Putamen (tissue), 1 donor: ENCODE results near the gene CSRNP3.

Source experiments
- DNase-seq: peaks from one replicate; pipeline ENCODE4 v3.0.0-alpha.2; 2016; ENCODE audit warnings: low spot score

Gene CSRNP3, protein sequence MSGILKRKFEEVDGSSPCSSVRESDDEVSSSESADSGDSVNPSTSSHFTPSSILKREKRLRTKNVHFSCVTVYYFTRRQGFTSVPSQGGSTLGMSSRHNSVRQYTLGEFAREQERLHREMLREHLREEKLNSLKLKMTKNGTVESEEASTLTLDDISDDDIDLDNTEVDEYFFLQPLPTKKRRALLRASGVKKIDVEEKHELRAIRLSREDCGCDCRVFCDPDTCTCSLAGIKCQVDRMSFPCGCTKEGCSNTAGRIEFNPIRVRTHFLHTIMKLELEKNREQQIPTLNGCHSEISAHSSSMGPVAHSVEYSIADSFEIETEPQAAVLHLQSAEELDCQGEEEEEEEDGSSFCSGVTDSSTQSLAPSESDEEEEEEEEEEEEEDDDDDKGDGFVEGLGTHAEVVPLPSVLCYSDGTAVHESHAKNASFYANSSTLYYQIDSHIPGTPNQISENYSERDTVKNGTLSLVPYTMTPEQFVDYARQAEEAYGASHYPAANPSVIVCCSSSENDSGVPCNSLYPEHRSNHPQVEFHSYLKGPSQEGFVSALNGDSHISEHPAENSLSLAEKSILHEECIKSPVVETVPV

DNA sequence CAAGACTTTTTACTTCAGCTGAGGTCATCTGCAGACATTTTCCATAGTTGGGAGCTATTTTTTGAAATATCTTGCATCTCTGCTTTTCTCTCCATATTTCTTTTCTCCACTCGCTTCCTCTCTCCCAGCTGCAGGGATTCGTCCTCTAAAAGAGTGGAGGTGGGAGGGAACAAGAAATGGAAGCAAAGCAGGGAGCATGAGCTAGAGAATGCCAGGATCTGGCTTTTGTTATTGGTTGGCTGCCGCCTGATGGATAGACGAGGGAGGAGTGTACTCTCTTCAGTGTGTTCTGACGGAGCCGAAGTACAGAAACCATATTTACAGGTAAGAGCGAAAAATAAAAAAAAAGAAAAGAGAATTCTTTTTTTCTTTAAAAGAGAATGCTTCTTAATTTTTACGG lies at the start of gene CSRNP3:
TSS of gene CSRNP3 (plus strand) at position 282 of the 400 bp plus-strand sequence. CDS start 125,368 bp downstream, outside the sequence.
- DNase-seq = peak; percentile 91

DNA sequence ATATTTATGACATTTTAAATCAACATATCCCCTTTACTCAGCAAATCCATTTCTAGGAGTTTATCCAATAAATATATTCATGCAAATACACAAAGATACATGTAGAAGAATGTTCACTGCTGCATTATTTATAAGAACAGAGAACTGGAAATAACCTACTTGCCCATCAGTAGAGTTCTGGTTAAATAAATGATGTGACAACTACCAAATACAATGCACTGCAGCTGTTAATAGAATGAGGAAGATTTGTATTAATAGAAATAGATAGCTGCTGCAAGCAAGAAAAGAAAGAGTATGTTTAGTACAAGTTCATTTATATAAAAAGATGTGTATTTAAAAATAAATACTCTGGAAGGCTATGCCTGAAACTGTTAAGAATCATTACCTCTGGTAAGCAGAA lies 49.3 kb upstream of the CSRNP3 start:
- DNase-seq = no peak

DNA sequence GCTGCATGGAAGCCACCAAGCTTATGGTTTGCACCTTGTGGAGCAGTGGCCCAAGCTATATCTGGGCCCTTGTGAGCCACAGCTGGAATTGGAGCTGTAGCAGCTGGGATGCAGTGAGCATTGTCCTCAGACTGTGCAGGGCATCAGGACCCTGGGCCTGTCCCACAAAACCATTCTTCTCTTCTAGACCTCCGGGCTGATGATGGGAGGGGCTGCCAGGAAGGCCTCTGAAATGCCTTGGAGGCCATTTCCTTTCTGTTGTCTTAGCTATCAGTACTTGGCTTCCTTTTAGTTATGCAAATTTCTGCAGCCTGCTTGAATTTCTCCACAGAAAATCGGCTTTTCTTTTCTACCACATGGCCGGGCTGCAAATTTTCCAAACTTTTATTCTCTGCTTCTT lies 46.4 kb upstream of the CSRNP3 start:
- no peak for DNase-seq

DNA sequence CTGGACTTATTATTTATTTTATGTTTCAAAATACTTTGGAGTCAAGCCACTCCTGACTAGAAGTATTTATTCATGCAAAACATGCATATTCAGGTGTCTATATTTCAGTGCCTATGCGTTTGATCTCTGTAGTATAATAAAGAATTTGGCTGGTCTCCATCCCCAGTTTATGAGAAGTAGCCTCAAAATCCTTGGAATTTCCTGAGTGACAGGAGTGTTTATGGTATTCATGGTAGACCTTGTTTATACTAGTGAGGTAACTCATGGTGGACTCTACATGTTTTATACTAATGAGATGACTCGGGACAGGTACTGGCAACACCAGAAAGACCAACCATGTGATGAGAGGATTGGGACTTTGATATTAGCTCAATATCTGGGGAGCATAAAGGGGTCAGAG lies 43.9 kb upstream of the CSRNP3 start:
- no peak for DNase-seq

DNA sequence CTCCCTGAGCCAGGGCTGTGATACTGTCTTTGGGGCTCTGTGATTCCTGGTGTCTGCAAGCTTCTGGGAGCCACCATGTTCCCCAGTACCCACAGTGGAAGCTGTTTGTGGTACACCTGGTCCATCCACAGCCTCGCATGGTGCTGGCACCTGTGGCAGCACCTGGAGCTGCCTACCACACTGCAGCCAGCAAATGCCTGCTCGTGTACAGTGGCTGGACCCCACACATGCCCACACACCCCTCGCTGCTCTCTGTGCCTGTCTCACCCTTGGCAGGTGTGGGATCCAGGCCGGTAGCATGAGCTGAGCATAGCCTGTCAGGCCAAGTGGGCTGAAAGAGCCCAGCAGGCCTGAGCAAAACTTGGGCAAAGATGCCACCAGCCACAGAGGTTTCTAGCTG lies 41.8 kb upstream of the CSRNP3 start:
- no peak for DNase-seq

DNA sequence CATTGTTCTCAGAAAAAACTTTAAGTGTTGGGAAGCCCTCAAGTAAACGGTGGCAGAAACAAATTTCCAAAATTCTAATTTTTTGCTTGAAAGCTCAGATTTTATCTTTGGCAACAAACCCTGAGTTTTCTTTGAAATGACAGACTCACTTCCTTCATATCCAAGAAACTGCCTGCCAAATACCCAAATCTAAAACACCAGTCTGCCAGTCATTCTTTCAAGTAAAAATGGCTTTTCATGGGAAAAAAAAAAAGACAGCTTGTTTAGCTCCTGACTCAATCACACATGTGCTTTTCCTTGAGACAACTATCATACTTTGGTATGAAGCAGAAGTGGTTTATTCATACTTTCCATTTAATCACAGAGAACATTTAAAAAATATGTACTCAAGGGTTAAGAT lies 40.6 kb upstream of the CSRNP3 start:
- no peak for DNase-seq

DNA sequence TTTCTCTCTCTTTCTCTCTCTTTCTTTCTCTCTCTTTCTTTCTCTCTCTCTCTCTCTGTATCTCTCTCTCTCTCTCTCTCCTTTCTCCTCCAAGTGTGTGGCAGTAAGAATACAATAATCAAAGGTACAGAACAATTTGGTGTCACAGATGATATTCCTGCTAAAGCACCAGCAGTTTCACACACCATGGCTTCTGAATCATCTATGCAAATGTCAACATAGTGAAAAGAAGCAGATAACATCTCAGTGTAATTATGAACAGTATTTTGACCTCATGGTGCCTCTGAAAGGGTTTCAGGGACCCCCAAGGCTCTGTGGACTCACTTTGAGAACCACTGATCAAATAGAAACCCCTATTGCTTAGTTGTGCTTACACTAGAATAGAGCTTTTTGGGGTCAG lies 38.5 kb upstream of the CSRNP3 start:
- no peak for DNase-seq

DNA sequence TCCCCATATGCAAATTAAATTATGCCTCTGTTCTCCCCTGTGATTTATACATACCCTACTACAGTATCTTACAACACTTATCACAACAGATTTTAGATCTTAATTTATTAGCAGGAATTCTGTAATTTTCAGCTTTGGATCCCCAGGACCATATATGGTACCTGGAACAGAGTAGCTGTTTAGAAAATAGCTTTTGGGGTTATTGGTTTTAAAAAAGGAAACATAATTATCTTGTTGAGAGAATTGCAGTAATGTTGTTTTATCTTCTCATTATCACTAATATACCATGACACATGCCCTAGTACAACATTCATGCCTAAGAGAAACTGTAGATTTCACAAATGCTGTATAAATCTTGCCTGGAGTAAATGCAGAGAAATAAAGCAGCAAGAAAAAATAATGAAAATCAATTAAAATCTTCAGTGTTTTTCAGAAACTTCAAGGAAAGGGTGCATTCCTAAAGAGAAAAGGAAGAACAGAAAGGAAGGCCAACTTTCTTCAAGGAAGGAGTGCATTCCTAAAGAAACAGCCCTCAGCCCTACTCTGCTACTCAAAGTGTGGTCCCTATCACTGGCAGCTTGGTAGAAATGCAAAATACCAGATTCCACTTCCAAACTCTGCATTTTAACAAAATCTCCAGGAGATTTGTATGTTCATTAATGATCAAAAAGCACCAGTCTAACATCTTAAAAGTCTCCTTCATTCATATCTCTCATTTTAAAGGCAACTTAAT lies 37.1 kb upstream of the CSRNP3 start:
- DNase-seq = no peak

DNA sequence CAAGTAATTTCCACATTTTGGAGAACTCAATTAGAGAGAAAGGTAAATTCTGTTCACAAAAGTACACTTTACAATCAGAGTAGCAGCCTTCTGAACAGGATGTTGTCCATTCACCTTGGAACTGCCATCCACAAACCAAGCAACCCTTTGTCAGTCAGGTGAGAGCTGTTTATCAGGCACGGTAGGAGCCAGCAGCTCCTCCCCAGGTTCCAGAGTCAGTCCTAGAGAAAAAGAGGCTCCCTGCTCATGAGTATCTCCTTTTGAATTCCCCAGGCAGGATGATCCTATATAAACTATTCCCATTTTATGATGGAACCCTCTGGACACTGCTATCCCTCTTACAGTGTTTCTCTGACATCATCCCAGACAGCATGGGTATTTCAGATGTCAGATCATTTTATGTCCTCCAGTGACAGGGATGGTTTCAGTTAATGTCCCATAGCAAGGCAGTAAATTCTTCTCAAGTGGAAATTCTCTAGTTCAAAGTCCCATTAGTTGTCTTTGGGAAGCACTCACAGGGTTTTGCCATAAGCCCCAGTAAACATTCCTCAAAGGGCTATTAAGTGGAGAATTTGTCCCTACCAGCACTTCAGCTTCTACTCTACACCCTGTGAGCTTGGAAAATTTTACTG lies 34.5 kb upstream of the CSRNP3 start:
- DNase-seq = no peak

DNA sequence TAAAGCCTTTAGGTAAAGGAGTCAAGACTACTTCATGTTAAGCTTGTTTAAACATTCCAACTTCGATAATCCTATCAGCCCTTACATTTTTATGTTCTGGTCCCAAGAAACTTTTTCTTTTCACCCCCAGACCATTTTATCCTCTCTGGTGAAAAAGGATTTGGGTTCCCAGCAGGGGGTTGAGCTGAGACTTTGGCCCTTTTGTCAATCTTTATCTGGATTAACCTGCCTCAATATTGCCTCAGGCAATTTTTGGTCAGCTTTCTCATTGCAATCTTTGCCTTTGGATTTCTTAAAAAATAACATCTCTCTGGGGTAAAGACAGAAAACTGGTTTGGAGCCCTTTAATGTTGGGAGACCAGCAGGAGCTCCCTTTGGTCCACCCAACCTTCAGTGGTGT lies 33.9 kb upstream of the CSRNP3 start:
- DNase-seq = no peak

DNA sequence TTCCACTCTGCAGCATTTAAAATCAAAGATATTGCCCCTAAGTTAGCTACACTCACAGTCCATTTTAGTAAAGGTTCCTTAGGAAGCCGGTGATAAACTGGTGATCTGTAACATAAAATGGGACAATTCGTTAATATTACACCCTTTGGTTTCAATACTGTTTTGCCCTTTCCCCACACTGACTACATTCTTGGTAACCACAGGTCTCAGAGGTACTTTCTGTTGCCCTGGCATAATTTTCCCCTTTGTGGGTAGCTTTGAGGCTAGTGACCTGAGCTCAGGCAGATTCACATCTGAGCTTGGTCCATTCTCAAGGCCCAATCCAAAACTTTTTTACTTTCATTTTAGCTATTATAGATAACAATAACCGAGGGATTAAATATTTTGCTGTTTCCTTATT lies 32.9 kb upstream of the CSRNP3 start:
- DNase-seq = no peak

DNA sequence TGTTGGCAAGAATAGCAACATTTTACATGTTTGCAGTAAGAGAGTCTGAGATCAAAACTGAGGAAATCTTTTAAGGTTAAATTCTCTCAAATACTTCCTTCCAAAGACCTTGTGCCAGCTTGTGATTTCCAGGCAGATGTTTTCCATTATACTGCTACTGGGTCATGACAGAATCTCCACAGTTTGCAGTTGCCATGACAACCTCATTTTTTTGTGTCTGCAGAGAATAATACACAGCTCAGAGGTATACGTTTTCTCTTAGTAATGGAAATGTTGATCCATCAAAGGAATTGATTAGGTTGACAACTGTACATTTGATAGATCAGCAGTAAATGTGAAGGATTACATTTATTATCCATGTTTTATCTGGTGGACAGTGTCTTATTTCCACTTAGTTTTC lies 29.1 kb upstream of the CSRNP3 start:
- peak; percentile 23 for DNase-seq

DNA sequence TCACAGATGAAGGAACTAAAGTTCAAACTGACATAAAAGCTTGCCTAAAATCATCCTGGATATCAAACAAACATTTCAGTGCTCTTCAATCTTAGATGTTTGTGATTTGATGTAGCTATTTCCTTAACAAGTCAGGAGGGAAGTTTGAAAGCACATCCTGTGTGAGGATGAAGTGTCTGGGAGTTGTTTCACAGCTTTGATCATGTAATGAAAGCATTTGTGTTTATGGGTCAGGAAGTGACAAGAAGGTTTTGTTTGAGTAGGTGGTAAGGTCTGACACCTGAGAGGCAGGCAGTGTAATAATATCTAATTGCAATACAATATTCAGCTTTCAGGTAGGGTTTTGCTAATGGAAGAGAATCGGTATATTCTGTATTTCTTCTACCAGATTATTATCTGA lies 26.0 kb upstream of the CSRNP3 start:
- no peak for DNase-seq

DNA sequence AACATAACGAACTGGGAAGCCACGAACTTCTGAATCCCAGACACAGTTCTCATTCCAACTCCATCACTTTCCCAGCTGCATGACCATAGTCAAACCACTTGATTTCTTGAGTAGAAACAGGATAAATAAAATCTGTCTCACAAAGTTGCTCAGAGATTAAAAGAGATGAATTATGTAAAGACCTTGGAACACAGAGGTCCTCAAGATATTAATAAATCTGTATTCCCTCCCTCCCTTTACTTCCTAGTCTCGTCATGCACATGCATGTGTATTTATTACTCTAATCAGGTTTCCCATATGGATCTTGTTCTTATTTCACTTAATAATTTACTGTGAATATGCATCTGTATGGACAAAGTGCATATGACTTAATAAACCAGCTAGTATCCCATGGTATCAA lies 21.1 kb upstream of the CSRNP3 start:
- no peak for DNase-seq

DNA sequence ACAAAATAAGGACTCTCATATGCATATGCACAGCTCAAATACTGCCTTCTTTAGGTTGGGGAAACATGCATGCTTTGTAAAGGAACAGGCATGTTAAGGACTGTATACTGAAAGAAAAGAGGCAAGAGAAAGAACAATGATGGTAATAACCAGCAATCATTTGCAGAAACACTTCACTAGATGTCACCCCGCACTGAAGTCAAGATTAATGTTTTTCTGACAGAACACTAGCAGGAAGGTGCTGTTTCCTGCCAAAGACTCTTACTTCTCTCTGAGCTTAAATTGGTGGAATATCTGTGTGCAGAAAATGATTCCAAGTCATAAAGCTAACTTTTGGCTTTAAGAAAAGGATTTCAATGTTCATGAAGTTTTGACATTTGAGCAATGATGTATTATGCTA lies 19.3 kb upstream of the CSRNP3 start:
- peak; percentile 50 for DNase-seq

DNA sequence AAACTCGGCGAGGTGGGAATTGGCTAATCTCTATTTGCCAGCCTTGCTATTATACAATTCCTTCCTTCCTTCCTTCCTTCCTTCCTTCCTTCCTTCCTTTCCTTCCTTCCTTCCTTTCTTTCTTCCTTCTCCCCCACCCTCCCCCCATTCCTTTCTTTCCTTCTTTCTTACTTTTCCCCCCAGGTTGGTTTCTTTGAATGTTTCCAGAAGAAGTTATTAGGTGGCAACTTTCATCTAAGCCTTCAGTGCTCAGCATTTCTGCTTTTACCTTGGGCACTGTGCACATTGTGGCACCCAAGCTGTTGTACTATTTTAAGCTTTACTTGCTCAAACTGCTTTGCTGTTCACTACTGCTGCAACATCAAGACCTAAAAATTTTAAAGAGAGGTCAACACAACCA lies 17.2 kb upstream of the CSRNP3 start:
- DNase-seq = no peak

DNA sequence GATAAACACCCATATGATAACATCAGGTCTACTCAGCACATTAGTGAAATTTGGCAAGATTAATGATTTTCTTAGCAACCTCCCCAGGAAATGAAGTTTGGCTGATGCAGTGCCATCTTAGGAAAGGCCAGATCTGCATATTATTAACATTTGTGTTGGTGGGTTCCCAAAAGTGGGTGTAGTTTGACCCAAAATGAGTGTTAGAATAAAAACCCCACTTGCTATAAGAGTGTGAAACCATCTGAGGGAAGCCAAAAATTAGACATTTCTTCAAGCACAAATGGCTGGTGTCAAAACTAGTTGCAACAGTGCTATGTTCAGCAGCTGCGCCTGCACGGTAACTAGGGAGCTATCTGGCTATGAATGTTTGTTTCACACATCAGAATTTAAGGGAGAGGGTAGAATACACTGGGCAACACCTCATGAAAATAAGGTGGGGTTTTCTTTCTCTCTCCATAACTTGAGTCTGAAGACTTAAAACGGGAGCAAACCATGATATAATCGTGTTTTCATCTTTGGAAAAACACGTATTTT lies 15.9 kb upstream of the CSRNP3 start:
- no peak for DNase-seq

DNA sequence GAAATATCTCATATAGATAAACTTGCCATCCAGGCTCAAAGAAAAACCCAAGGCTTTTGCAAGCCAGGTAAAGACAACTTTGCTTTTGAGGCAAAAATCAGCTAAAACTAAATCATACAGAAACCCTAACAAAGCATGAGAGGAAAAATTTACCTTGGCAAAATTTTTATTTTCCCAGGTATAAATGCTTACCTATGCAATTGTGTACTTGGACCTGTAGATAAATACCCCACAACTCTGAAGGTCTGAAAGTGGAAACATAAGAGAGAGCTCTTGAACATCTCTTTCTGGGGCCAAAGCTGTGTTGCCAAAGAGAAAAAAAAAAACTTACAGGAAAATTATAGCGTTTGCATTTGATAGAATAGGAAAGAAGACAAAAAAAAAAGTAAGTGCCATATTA lies 14.6 kb upstream of the CSRNP3 start:
- no peak for DNase-seq

DNA sequence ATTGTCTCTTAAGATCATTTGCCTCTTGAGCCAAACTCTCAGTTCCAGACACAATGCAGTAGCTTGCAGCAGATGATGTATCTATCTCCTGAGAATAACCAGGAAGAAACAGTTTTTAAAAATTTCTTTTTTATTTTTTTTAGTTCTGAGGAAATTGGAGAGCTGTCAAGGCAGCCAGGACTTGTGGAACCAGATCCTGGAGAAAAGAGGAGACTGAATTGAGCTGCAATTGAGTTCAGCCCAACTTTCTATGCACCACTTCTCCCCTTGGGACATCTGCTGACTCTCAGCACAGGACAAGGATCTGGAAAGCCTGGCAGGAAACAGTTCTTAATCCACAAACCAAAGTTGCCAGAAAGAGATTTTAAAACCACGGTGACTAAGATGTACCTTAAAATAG lies 13.5 kb upstream of the CSRNP3 start:
- no peak for DNase-seq

DNA sequence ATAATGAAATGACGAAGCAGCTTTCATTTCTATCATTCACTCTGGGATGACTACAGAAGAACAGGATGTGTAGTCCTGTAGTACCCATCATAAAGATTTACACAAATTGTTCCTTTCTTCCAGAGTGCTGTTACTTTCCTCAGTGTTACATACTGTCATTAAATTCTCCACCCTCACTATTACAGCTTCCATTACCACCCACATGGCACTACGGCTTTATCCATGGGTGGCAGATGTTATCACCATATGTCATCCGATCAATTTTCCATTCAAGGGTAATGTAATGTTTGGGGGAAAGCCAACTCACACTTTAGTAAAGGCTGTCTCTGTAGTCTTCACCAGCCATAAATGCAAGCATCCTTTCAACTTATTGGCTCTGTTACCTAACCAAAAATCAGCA lies 7.1 kb upstream of the CSRNP3 start:
- DNase-seq = peak; percentile 46

DNA sequence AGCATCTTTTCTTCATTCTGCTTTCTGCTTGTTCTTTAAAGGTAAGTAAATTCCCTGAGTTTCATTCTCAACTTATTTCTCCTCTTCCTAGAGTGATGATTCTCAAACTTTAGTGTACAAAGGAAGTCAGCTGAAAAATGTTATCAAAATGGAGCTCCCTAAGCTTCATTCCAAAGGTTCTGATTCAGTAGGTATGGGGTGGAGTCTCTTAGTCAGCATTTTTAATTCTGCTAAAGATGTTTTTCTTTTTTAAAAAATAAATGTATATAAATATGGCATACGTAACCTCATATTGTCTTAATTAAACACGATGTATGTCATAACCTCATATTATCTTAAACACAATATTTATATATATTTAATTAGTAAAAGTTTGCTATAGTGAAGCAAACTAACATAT lies 3.1 kb upstream of the CSRNP3 start:
- no peak for DNase-seq

DNA sequence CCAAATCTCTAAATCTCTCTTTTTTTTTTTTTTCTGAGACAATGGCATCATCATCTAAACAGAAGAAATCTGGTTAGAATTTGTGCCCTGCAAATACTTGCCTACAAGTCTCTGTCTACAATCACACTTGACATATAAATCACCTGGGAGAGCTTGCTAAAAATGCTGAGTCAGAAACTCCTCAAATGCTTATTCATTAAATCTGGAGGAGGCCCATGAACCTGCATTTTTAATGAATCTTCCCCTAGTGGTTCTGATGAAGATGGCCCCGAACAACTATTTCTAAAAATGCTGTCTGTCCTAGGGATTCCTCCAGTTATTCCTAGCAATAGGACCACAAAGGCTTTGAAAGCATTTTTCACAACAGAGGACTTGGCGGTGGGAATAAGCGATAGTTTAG lies 1.6 kb upstream of the CSRNP3 start:
- no peak for DNase-seq

DNA sequence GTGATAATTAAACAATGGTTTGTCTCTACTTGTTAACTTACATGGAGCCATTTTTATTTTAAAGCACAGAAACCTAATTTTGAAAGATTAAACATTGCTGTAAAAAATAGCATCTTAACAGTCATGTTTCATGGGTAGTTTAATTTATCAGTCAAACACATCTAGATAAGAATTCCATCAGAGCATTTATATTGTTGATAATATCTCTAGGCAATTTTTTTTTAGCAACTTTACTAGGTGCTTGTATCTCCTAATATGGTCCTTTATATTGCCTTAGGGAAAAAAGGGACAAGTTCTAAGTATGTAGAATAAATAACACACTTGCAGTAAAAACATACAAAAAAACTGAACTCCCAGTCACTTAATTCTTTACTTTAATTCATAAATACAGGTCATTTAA lies 863 bp downstream of the CSRNP3 start:
- DNase-seq = no peak
